Calu3 (cell line): ENCODE measurements around the gene RPGRIP1L. TPM values are rescaled to one million over a fixed set of nuclear protein-coding genes. Genes with fewer than 3 reads are reported as not detected.

Source experiments
- BruUV-seq: library from RNA; stranded (reverse); fragments of 400-500 nt; replicated peaks from 2 replicates; lab custom pipeline; 2021; lab: Mats Ljungman, UMichigan
- CTCF ChIA-PET: fragments of 300-600 bp; sonication (Branson Sonifier 250); formaldehyde crosslinking; loops from one replicate; lab custom pipeline; 2022; ENCODE audit warnings: antibody characterized with exemption; lab: Charles Lee
- DNase-seq: peaks from one replicate; pipeline ENCODE4 v3.0.0; 2022
- H3K27ac Mint-ChIP-seq: one replicate; pipeline ENCODE4 v1.8.0; 2022; ENCODE audit warnings: mixed read lengths; ENCODE audit not compliant: unreplicated experiment
- H3K27me3 Mint-ChIP-seq: one replicate; pipeline ENCODE4 v1.8.0; 2022; ENCODE audit warnings: mixed read lengths; ENCODE audit not compliant: unreplicated experiment
- H3K36me3 Mint-ChIP-seq: one replicate; pipeline ENCODE4 v1.8.0; 2022; ENCODE audit warnings: mild to moderate bottlenecking, moderate library complexity, mixed read lengths; ENCODE audit not compliant: insufficient read depth, unreplicated experiment
- H3K4me1 Mint-ChIP-seq: one replicate; pipeline ENCODE4 v1.8.0; 2022; ENCODE audit warnings: mild to moderate bottlenecking, low read depth, mixed read lengths; ENCODE audit not compliant: unreplicated experiment
- H3K4me3 Mint-ChIP-seq: one replicate; pipeline ENCODE4 v1.8.0; 2022; ENCODE audit warnings: mild to moderate bottlenecking, low read depth, moderate library complexity, mixed read lengths; ENCODE audit not compliant: unreplicated experiment
- H3K9me3 Mint-ChIP-seq: one replicate; pipeline ENCODE4 v1.8.0; 2022; ENCODE audit warnings: low read depth, mixed read lengths; ENCODE audit not compliant: unreplicated experiment
- intact Hi-C: fragments of 100-400 bp; cut with micrococcal nuclease; formaldehyde crosslinking; loops from one replicate; pipeline ENCODE4 v1.10.0; 2022; ENCODE audit not compliant: unreplicated experiment
- total RNA-seq: library from RNA; stranded (reverse); gene quantifications from 2 replicates; pipeline ENCODE4 v1.2.3, GENCODE V29; 2022
- TF ChIP-seq, protein P1 (sequence below): fragments of 200-600 bp; IDR thresholded peaks from one replicate; pipeline ENCODE4 v1.8.0; 2022; ENCODE audit warnings: antibody characterized with exemption; ENCODE audit not compliant: unreplicated experiment

The RPGRIP1L gene
- total RNA-seq, 1 experiment from 2014 or later = 16.6 TPM

DNA sequence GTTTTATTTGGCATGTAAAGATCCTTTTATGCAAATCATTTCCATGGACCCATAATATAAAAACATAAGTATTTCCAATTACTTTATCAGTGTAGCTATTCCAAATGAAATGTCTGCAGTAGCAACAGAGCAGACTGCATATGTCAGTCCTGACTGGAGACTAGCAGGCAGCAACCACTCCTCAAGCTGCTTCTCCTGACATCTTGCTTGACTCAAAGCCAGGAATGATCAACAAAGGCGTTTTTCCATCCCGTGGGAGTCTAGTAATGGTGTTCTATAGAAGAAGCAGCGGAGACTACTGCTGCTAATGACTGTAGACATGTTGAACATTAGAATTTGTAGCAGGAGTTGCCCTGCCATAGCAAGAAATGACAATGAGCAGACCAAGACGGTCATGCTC lies 127.4 kb downstream of the RPGRIP1L start:
- Mint-ChIP-seq H3K27ac (no peak overlapping the region), H3K4me1 (no peaks in the 10 kb centered on the region), H3K36me3 (no peaks in the 10 kb centered on the region), H3K4me3 (no peak overlapping the region), H3K27me3 (peaks cover 16% of the 10 kb centered on the region), H3K9me3 (peaks cover 9% of the 10 kb centered on the region)
- TF ChIP-seq, protein P1, sequence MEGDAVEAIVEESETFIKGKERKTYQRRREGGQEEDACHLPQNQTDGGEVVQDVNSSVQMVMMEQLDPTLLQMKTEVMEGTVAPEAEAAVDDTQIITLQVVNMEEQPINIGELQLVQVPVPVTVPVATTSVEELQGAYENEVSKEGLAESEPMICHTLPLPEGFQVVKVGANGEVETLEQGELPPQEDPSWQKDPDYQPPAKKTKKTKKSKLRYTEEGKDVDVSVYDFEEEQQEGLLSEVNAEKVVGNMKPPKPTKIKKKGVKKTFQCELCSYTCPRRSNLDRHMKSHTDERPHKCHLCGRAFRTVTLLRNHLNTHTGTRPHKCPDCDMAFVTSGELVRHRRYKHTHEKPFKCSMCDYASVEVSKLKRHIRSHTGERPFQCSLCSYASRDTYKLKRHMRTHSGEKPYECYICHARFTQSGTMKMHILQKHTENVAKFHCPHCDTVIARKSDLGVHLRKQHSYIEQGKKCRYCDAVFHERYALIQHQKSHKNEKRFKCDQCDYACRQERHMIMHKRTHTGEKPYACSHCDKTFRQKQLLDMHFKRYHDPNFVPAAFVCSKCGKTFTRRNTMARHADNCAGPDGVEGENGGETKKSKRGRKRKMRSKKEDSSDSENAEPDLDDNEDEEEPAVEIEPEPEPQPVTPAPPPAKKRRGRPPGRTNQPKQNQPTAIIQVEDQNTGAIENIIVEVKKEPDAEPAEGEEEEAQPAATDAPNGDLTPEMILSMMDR = no peak
- intact Hi-C loops = no loop called here
- CTCF ChIA-PET = no interaction called here
- no peak for DNase-seq
- BruUV-seq = no TSS peak

DNA sequence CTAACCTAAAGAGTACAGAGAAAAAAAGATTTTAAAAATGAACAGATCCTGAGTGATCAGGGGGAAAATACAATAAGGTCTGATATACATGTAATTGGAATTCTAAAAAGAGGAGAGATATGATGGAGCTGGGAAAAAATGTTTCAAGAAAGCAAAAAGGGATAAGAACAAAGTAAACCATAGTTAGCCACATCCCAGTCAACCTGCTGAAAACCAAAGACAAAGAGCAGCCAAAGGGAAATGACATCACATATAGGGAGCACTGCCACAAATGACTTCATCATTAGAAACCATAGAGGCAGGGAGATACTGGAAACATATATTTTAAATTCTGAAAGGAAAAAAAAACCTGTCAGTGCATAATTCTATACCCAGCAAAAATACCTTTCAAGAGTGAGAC lies 131.9 kb downstream of the RPGRIP1L start:
- intact Hi-C loops = no loop called here
- no peak for DNase-seq
- Mint-ChIP-seq H3K36me3 (no peaks in the 10 kb centered on the region), H3K27me3 (peaks cover 10% of the 10 kb centered on the region), H3K27ac (no peak overlapping the region), H3K4me3 (no peak overlapping the region), H3K4me1 (no peaks in the 10 kb centered on the region), H3K9me3 (peaks cover 13% of the 10 kb centered on the region)
- CTCF ChIA-PET = no interaction called here
- no TSS peak for BruUV-seq
- TF ChIP-seq, protein P1 = no peak

DNA sequence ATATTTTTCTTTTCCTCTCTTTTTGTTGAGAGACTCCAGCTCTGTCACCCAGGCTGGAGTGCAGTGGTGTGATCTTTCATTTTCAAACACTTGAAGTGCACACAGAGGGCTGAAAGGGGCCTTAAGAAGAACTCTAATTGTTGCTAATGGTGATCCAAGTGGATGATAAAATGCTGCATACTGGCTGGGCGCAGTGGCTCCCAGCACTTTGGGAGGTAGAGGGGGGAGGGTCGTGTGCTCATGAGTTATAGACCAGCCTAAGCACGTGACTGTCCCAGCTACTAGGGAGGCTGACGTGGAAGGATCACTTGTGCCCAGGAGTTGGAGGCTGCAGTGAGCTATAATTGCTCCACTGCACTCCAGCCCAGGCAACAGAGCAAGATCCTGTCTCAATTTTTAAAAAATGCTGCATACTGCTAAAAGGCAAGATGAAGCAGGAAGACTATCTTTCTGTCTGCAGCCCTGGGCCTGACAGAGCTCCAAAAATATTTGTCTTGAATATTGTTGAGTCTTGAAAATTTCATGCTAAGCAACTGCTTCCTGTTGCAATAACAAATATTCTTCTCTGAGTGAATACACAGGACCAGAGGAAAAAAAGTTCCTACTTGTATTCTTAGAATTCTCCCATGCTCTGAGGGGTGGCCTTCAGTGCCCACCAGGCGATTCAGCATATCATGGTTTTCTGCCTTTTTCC lies 137.0 kb downstream of the RPGRIP1L start:
- no peak overlapping the region for H3K4me3 Mint-ChIP-seq

DNA sequence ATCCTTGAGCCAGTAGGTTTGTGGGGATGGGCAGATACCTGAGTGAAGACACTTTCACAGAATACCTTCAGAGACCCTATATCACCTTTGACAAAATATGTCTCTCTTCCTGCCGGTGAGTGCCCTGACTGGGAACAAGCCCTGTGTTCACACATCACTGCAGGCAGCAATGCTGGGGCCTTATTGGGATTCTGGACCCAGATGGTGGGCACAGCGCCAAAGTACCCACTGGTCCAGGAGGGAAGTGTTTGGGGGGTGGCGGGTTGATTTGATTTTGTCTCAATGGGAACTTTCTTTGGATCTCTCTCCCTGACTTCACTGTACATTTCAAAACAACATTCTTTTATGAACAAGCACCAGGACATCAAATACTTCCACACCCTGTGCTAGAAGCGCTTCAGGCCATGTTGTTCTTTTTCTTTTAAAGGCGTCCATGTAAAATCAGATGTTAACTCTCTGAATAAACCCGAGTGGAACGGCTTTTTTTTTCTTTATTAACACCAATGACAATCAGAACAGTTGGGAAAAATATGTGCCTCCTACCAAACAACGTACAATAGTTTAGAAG lies 138.3 kb downstream of the RPGRIP1L start:
- Mint-ChIP-seq H3K4me1 (no peaks in the 10 kb centered on the region), H3K36me3 (no peaks in the 10 kb centered on the region), H3K4me3 (no peak overlapping the region), H3K27ac (no peak overlapping the region), H3K9me3 (no peaks in the 10 kb centered on the region), H3K27me3 (peaks cover 23% of the 10 kb centered on the region)
- intact Hi-C loops = no loop called here
- no TSS peak for BruUV-seq
- TF ChIP-seq, protein P1 = no peak
- no peak for DNase-seq
- CTCF ChIA-PET = no interaction called here

More for the DNA sequence above, 137.0 kb downstream of the RPGRIP1L start:
- Mint-ChIP-seq H3K4me1 (no peaks in the 10 kb centered on the region), H3K36me3 (no peaks in the 10 kb centered on the region), H3K9me3 (peaks cover 7% of the 10 kb centered on the region), H3K27me3 (peaks cover 23% of the 10 kb centered on the region), H3K27ac (no peak overlapping the region)
- TF ChIP-seq, protein P1 = no peak
- no TSS peak for BruUV-seq
- CTCF ChIA-PET = interaction anchor here (0.6 to 0.9 kb wide), 2 partner anchors 16 to 55 kb away, joined by 3 to 5 read pairs; no protein-coding TSS in a partner anchor
- DNase-seq = no peak
- intact Hi-C loops = no loop called here
